ENCODE measurements around the gene JTB. TPM values are rescaled to one million over a fixed set of nuclear protein-coding genes. Genes with fewer than 3 reads are reported as not detected.
"Not testable (repeated sequence)": the region's sequence is repeated elsewhere in the genome, so short reads cannot be mapped to it uniquely, and the experiment has no call there.

JTB gene
- total RNA-seq, 1 donor from 2014 or later = 166 TPM

- Histone ChIP-seq H3K36me3 (peaks cover 4 to 15% of the 10 kb centered on the region in 2 donors), H3K4me1 (peaks cover 0 to 21% of the 10 kb centered on the region in 2 donors), H3K9me3 (no peaks in the 10 kb centered on the region), H3K27me3 (no peaks in the 10 kb centered on the region), H3K27ac (peak overlapping the region; percentile 88 to 90), H3K4me3 (peak overlapping the region; percentile 71 to 72)
- peak in 1 of 2 donors; percentile 83 for DNase-seq (ENCODE audit: low spot score in 2 of 2)
- no peak for TF ChIP-seq CTCF (IDR thresholded peaks at IDR 0.05)
- intact Hi-C loops (cut with DNase I) = loop anchor here (5.0 kb wide), 2 partner anchors 308 to 1152 kb away; partner anchors contain the start of genes NPR1 and SLC50A1
Measured at GRCh38 chr1:153985341-153985912, 8.0 kb upstream of the JTB start.

GRCh38 chr1:153984123-153984894, 6.8 kb upstream of the JTB start:
- Histone ChIP-seq H3K9me3 (no peaks in the 10 kb centered on the region), H3K27ac (peak overlapping the region; percentile 88 to 90), H3K36me3 (peaks cover 4 to 15% of the 10 kb centered on the region in 2 donors), H3K4me3 (peak overlapping the region; percentile 71 to 72), H3K27me3 (no peaks in the 10 kb centered on the region), H3K4me1 (peaks cover 0 to 17% of the 10 kb centered on the region in 2 donors)
- no peak for DNase-seq (ENCODE audit: low spot score in 2 of 2)
- intact Hi-C loops (cut with DNase I) = no loop called here
- no peak for TF ChIP-seq CTCF (IDR thresholded peaks at IDR 0.05)

- intact Hi-C loops (cut with DNase I); H3K27ac ChIP-seq; DNase-seq (ENCODE audit: low spot score in 2 of 2); H3K9me3 ChIP-seq; H3K4me3 ChIP-seq; H3K27me3 ChIP-seq: not testable (repeated sequence)
- peaks cover 0 to 23% of the 10 kb centered on the region in 2 donors for H3K4me1 ChIP-seq
- H3K36me3 ChIP-seq = peaks cover 4 to 15% of the 10 kb centered on the region in 2 donors
Measured at GRCh38 chr1:153981735-153982134, 4.3 kb upstream of the JTB start.

DNA sequence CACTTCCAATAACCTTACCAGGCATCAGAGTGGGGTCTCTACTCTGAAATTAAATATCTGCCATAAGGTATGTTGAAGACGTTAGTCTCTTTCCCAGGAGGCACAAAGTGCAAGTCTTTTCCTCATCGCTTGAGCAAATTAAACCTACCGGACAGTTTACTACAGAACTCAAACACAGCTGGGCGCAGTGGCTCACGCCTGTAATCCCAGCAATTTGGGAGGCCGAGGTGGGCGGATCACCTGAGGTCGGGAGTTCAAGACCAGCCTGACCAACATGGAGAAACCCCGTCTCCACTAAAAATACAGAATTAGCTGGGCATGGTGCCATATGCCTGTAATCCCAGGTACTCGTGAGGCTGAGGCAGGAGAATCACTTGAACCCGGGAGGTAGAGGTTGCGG, 1.6 kb upstream of the JTB start:
- H3K27me3 ChIP-seq; H3K9me3 ChIP-seq; H3K4me3 ChIP-seq; H3K27ac ChIP-seq; intact Hi-C loops (cut with DNase I); DNase-seq (ENCODE audit: low spot score in 2 of 2): not testable (repeated sequence)
- H3K4me1 ChIP-seq = peaks cover 6 to 15% of the 10 kb centered on the region in 2 donors
- H3K36me3 ChIP-seq = peaks cover 25 to 35% of the 10 kb centered on the region in 2 donors

- peaks cover 31 to 41% of the 10 kb centered on the region in 2 donors for H3K36me3 ChIP-seq
- H3K27ac ChIP-seq = peak overlapping the region; percentile 89 to 92
- TF ChIP-seq CTCF (IDR thresholded peaks at IDR 0.05) = no peak
- peaks cover 6 to 14% of the 10 kb centered on the region in 2 donors for H3K4me1 ChIP-seq
- H3K27me3 ChIP-seq = no peaks in the 10 kb centered on the region
- intact Hi-C loops (cut with DNase I) = no loop called here
- peak overlapping the region; percentile 89 to 90 for H3K4me3 ChIP-seq
- no peaks in the 10 kb centered on the region for H3K9me3 ChIP-seq
- DNase-seq (ENCODE audit: low spot score in 2 of 2) = no peak
Measured at GRCh38 chr1:153978274-153978909, 918 bp upstream of the JTB start.

- intact Hi-C loops (cut with DNase I) = loop anchor here (1.0 kb wide), 1 partner anchor 10 kb away; the partner anchor contains the start of gene CREB3L4
- peaks cover 6 to 14% of the 10 kb centered on the region in 2 donors for H3K4me1 ChIP-seq
- H3K27me3 ChIP-seq = no peaks in the 10 kb centered on the region
- peak overlapping the region; percentile 89 to 90 for H3K4me3 ChIP-seq
- peaks cover 27 to 41% of the 10 kb centered on the region in 2 donors for H3K36me3 ChIP-seq
- TF ChIP-seq CTCF (IDR thresholded peaks at IDR 0.05) = no peak
- DNase-seq (ENCODE audit: low spot score in 2 of 2) = no peak
- H3K9me3 ChIP-seq = no peaks in the 10 kb centered on the region
- H3K27ac ChIP-seq = peak overlapping the region; percentile 89 to 92
Measured at GRCh38 chr1:153976819-153977249, 640 bp downstream of the JTB start.

Data from ascending aorta (tissue), 2 donors.